GM19239 (cell line): ENCODE measurements around the gene EPHB1.

Experiments used
- DNase-seq: peaks from one replicate; pipeline ENCODE4 v3.0.0; 2011; ENCODE audit warnings: low spot score; ENCODE audit not compliant: insufficient read length
- FAIRE-seq: peaks from 2 replicates; lab custom pipeline; 2011; peaks lifted over from hg19 to GRCh38; lab: Jason Lieb, UNC

EPHB1 gene

DNA sequence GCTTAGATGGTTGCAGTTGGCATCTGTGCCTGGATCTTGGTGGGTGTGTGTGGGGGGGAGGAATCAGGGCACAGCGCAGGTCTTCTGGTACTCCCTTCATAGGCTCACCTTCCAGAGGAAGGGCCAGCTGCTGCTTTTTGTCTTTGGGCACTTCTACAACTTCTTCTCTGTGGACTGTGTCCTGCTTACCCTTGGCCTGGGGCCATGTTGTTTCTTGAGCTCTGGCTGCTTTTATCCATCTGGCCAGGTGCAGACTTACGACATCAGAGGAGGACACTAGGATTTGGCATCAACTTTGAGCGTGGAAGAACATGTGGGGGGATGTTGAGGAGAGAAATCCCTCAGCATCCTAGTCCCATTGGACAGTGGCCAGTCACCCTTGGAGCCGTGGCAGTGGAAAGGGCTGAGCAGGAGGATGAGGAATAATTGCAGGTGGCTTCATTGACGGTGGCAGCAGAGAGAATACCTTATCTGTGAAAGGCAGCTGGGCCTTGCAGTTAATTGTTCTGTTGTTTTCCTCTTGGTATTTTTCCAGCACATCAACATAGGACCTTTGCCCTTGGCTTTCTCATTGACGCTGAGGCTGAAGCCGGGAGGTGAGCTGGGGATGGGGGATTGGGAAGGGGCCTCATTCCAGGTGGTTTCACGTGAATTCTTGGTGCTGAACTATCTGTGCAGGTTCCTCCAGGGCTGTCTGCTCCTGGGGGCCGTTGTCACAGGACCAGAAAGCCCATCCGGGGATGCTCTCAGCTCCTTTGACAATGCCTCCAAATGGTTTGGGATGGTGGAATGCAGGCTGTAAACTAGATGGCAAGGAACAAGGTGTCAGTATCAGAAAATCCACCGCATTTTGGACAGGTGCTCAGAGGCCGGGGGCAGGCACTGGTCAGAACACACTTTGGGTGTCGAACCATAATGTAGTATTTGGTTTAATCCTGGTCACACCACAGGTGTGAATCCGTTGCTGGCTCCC is 9.7 kb downstream of the EPHB1 start:
- FAIRE-seq (no peak), DNase-seq (no peak)

DNA sequence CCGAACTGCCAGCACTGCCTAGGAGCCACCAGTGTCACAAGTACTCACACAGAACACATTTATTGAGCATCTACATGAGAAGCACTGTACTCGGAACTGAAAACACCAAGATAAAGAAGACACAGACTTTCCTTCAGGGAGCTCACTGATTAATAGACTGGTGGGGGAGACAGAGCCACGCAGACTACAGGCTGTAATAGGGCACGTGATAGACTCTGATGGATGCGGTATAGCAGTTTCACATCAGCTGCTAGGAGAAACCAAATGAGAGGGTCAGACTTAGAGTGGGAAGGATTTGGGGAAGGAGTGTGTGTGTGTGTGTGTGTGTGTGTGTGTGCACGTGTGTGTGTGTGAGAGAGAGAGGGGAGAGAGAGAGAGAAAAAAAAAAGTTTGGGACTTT is 12.1 kb downstream of the EPHB1 start:
- FAIRE-seq (no peak), DNase-seq (no peak)

DNA sequence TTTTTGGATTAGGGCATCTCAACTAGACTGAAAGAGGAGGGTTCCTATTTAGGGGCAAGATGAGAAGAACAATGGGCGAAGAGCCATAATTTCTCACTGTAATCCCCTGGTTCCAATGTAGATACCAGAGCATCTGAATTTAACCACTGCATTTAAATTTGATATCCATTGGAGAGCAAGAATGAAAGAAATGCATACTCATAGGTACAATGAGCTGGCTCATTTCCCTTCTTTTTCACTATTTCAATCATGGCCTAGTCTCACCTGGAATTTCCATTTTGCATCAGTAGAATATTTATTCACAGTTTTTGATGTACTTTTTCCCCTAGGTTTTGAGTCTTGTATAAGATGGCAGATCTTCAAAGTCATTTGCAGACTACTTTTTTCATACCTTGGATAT is 13.8 kb downstream of the EPHB1 start:
- no peak for DNase-seq
- FAIRE-seq, result no peak

DNA sequence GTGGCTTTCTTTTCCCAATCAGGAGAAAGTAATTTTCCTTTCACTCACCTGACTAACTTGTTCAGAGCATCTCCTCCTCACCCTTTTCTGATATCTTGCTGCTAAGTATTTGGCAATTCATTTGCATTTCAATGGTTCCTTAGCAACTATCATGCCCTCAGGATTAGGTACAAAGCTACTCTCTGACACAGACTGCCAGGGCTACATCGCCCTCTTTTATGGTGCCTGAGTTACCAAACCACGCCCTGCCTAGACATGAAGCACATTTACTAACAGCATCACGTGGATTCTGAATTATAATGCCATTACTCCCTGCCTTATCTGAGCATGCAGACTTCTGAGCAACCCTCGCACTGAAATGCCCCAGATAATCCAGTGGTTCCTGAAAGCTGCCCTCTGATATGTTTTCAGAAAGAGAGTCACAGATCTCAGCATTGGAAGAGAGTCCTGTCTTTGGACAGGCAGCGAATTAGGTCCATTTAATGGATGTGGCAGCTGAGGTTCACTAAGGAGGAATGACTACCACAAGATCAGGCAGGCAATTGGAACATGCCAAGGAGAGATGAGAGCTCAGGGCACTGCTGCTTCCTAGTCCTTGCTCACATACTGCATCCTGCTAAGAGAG is 14.5 kb downstream of the EPHB1 start:
- DNase-seq (no peak), FAIRE-seq (peak; percentile 76)

DNA sequence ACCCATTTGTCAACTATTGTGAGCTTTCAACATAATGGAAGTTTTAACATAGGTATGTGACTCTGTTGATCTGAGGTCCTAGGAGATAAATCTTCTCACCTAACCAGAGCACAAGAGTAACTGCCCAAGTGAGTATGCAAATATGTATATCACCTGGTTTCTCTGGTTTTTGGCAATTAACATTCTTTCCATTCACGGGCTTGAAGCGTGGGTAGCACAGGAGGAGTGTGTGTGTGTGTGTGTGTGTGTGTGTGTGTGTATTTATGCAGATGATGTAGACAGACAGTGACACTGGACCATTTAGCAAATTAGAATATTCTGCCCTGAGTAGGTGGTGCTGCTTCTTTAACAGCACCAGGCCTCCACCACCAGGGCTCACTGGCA is 15.0 kb downstream of the EPHB1 start:
- no peak for DNase-seq
- peak; percentile 18 for FAIRE-seq

DNA sequence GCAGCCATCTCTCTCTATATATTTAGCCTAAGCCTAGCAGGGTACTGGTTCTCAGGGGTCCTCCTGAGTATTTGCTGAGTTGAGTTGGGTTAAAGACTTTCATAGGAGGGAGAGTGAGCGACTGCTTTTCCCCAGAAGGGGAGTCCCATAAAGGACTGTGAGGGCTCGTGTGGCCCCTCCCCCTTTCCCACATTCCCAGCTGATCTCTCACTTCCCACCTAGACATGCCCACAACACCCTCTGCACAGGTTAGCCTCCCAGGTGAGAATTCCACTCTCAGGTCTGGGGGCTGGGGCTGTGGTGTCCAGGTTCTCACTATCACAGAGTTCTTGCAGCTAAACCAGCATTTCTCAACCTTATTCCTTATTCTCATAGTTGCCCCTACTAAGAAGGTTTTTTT is 15.8 kb downstream of the EPHB1 start:
- FAIRE-seq, result no peak
- no peak for DNase-seq

DNA sequence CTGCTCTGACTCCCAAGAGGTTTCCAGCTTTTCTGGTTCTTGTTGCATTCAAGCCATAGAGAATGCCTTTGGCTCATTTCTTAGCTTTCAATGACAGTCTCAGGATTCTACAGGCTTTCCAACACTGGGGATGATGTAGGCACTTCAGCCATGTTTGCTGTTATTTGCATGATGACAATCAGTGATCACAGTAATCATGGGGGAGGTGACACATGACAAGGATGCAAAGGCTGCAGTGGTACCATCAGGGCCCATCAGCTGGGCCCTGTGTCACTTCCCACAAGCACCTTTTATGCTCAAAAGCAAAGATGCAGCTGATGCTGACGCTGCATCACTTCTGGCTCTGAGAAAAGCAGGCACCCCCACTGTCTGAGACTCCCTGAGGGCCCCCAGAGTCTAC is 18.6 kb downstream of the EPHB1 start:
- no peak for FAIRE-seq
- DNase-seq, result no peak

DNA sequence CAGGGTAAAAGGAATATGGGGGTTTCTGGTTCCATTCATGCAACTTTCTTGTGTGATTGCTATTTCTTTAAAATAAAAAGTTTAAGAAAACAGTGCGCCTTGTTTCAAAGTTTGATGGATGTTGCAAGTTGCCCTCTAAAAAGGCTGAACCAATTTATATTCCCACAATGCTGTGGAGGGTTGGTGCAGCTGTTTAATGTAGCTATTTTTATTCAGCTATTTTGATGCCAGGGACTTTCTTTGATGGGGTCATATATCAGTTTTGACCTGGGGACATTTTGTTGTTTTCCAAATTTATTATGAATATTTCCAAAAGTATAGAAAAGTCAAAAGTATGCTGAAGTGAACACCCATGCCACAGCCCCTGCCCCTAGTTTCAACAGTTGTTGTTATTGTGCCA is 20.5 kb downstream of the EPHB1 start:
- FAIRE-seq, result no peak

DNA sequence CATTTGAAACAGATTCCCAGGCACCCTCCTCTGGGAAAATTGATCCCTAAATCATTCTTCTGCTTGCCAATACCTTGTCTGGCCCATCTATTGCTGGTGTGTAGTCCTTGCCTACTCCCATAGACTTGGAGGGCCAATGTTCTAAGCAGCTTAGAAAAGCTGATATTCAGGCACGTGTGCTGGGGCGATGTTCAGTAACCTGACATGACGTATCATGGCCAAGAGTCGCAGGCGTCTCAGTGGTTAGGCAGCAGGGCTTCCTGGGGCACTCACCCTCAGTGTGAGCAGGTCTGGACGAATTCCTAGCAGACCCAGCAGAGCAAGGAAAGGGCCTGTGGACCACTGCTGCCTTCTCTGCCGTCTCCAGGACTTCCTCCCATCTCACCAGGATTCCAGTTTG is 21.6 kb downstream of the EPHB1 start:
- FAIRE-seq, result no peak
- no peak for DNase-seq

More for the DNA sequence above, 20.5 kb downstream of the EPHB1 start:
- no peak for DNase-seq

DNA sequence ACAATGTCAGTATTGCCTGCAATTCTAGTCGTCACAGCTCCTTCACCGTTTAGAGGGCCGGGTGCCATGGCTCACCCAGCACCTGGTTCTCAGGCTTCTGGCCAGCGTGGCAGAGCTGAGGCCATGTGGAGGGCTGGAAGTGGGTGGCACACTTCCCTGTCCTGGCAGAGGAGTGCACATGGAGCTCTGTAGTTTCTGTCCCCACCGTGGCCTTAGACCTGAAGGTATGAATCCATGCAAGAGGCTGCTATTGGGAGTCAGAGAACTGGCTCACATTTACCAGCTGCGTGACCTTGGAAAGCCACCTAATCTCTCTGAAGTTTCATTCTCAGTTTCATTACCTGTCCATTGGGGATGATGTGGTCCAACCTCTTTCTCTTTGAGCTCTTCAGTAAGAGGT is 22.2 kb downstream of the EPHB1 start:
- no peak for DNase-seq
- peak; percentile 76 for FAIRE-seq

DNA sequence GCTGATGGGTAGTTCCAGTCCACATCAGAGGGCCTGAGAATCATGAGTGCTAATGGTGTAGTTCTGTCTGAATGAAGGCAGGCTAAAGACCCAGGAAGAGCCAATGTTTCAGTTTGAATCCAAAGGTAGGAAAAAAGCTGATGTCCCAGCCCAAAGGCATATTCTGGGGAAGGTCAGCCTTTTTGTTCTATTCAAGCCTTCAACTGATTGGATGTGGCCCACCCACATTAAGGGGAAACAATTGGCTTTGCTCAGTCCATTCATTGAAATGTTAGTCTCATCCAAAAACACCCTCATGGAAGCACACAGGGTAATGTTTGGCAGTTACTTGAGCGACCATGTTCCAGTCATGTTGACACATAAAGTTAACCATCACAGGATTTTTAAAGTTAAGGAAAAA is 25.9 kb downstream of the EPHB1 start:
- DNase-seq (no peak), FAIRE-seq (no peak)

DNA sequence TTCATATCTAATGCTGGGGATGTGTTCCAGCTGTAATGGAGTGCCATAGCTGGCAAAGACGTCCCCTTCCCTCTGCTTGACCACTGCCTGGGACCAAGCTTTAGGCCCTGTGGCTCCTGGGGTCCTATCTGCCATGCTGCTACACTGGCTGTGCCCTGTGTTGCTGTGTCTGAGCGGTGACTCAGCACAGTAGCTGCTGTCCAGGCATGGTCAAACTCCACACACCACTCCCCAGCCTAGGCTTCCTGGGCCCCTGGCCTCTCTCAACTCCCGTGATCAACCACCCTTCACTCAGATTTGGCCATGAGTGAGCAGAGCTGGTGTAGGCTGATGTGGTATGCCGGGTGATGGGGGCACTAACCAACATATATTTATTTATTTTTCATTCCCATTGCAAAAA is 27.0 kb downstream of the EPHB1 start:
- FAIRE-seq (no peak), DNase-seq (no peak)

DNA sequence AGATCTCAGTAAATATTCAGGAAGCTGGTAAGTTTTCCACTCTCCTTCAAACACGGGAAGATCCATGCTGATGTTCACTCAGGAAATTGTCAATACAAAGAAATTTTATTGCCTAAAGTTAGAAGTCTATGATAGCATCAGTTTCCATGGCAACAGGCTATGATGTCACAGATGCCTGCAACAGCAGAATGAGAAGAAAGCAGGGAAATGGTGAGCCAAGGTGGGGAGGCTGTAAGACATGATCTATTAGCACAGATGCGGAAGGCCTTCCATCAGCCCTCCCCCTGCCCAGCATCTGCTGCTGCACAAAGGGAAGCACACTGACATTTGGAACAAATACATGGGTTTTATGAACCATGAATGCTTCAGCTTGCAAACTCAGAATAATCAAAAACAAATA is 28.6 kb downstream of the EPHB1 start:
- FAIRE-seq (no peak), DNase-seq (no peak)

DNA sequence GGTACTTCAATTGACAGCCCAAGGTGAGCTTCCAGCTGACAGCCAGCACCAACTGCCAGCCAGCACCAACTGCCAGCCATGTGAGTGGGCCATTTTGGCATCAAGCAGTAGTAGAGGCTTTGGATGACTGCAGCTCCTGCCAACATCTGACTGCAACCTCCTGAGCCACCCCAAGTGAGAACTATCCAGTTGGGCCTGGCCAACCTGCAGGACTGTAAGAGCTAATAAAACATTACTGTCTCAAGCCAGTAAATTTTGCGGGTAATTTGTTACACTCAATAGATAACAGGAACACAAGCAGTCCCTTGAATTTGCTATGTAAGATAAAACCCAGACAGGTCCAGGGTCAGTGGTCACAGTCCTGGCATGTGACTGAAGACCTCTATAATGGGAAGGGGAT is 29.7 kb downstream of the EPHB1 start:
- DNase-seq, result no peak
- no peak for FAIRE-seq

DNA sequence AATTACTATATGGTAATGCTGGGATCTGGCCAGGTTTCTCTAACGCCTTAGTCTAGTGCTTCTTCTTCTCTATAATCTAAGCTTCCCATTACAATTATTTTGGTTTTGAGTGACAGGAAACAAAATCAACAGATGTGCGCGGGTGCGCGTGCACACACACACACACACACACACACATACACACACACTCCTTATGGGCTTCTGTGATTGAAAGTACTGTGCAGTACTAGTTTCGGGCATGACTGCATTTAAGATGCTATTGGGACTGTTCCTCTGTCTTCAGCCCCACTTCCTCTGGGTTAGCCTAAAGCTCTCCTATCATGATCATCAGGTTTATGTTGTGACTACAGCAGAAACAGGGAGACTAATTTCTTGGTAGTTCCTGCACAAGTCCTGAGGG is 32.2 kb downstream of the EPHB1 start:
- FAIRE-seq (no peak), DNase-seq (no peak)

DNA sequence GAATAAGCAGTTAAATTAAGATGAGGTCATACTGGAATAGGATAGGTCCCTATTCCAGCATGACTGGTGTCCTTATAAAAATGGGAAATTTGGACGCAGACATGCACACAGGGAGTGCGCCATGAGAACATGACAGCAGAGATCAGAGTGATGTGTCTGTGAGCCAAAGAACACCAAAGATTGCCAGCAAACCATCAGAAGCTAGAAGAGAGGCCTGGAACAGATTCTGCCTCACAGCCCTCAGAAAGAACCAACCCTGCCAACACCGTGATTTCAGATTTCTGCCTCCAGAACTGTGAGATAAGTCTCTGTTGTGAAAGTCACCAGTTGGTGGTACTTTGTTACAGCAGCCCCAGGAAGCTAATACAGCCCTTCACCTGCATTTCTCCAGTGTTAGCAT is 34.7 kb downstream of the EPHB1 start:
- FAIRE-seq, result peak; percentile 4
- DNase-seq, result no peak

DNA sequence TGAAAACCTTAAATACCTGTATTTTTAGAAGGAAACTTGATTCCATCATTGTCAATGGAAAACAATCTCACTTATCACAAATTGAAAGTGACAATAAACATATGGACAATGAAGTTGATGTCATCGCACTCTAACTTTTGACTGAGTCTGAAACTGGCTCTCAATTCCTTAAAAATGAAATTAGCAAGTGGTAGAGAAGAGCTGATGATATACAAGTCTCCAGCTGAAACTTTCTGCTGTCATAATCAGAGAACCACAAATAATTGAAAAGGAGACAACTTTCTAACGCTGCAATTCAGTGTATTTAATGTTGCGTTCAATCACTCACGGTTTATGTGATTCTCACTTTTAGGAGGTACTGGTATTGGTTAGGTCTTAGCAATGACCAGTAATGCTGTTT is 37.5 kb downstream of the EPHB1 start:
- FAIRE-seq, result no peak
- DNase-seq, result no peak

DNA sequence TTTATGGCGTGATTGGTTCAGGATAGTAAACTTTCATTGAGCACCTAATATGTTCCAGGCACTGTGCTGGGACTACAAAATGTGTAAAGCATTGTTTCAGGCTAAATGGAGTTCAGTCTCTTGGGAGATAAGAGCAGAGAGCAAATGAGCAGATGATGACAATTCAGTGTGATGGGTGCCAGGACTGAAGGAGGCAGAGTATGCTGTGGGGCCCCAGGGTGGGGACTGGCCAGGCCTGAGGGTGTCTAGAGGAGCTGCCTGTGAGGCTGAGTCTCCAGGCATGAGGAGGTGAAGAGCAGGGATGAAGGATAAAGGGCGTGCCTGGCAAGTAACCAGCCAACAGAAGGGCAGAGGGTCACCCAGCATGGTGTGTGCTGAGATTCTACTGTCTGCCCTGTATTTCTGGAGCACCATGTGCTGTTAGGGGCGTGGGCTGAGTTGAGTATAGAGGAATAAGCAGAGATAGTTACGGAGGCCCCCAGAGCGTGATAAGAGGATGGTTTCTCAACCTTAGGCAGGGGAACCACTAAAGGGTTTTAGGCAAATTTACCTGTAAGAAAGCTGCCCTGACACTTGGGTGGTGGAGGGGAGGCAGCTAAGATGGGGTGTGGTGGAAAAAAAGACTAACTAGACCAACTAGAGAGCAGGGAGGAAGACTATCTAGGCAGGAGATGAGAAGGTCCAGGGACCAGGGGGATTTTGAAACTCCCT is 38.5 kb downstream of the EPHB1 start:
- no peak for DNase-seq
- FAIRE-seq, result peak; percentile 75

DNA sequence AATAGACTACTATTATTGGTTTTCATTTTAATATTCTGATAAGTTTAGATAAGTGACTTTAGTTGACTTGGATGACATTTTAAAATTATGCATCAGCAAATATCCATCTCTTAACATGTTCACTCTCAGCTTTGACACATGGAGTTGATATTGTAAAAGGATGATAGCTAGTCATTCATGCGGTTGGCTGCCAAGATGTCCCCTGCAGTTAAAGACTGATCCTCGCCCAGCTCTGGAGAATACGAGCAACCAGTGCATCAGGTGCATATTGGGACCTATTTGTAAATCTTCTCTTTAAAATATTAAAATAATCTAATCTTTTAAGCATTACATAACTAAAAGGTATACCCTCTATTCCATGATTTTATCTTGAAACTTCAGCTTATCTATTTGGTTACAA is 41.9 kb downstream of the EPHB1 start:
- FAIRE-seq (no peak), DNase-seq (no peak)

DNA sequence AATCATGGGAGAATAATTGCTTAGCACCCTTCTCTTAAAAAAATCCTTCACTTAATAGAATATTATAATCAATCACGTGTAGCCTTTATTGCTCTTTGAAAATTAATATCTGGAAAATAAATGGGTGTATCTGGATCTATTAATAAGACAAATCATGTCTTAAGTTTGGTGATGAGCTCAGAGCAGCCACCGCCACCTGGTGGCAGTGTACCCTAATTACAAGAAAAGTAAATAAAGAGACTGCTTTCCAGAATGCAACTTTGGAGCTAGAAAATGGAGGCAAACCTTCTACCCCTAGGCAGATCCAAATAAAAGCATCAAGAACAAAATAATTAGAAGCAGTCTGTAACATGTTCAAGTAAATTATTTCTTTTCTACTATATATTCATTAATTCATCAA is 43.5 kb downstream of the EPHB1 start:
- FAIRE-seq, result no peak
- DNase-seq, result no peak

DNA sequence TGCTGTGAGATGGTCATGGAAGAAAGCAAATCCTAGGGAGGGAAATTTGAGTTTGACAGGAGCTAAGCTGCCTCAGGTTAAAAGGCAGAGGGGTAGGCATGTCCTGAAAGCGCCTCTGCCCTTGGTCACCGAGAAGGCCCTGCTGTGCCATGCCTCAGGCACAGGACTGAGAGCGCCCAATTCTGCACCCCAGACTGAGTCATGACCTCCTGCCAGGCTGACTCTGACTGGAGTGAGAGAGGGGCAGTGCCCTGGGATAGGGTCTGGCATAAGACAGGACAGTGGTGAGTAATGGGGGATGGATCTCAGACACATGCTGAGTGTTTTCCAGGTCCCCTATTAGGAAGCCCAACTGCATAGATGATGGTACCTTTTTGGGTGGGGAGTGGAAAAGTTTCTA is 44.4 kb downstream of the EPHB1 start:
- DNase-seq (no peak), FAIRE-seq (no peak)
